HL-60 (cell line): ENCODE measurements around the gene AMDHD2.

Source experiments
- CTCF ChIP-seq: IDR thresholded peaks from one replicate; pipeline ENCODE4 v1.5.1; 2011; ENCODE audit warnings: low read length, control low read depth, inconsistent platforms; ENCODE audit not compliant: insufficient read depth
- POLR2AphosphoS5 ChIP-seq: IDR thresholded peaks from 2 replicates; pipeline ENCODE4 v1.6.1; 2012; ENCODE audit warnings: low read depth
- REST ChIP-seq: IDR thresholded peaks from 2 replicates; pipeline ENCODE4 v1.6.1; 2012; ENCODE audit warnings: low read depth; ENCODE audit not compliant: insufficient replicate concordance

GRCh38 chr16:2473446-2473926, 46.7 kb upstream of the AMDHD2 start:
- TF ChIP-seq POLR2AphosphoS5: no peak
- TF ChIP-seq CTCF: no peak
- TF ChIP-seq REST: no peak
